DMS53 treated with DMSO at 0.1 percent for 48 hours (cell line): ENCODE data around the gene TRMT2A.

Experiments
- DNase-seq: peaks from one replicate; lab custom pipeline; 2025; ENCODE audit not compliant: unreplicated experiment; lab: John Stamatoyannopoulos, UW

TRMT2A gene

GRCh38 chr22:20149257-20150250, 32.5 kb upstream of the TRMT2A start:
- no peak for DNase-seq

GRCh38 chr22:20148414-20148813, 31.4 kb upstream of the TRMT2A start:
- no peak for DNase-seq

GRCh38 chr22:20147237-20147988, 30.4 kb upstream of the TRMT2A start:
- no peak for DNase-seq

GRCh38 chr22:20146777-20147176, 29.8 kb upstream of the TRMT2A start:
- DNase-seq: no peak

- no peak for DNase-seq
Observed at GRCh38 chr22:20145832-20146223, 28.8 kb upstream of the TRMT2A start.

GRCh38 chr22:20145206-20145831, 28.3 kb upstream of the TRMT2A start:
- no peak for DNase-seq

GRCh38 chr22:20143883-20144665, 27.0 kb upstream of the TRMT2A start:
- DNase-seq: no peak

GRCh38 chr22:20142711-20143621, 25.9 kb upstream of the TRMT2A start:
- no peak for DNase-seq

- no peak for DNase-seq
Observed at GRCh38 chr22:20141186-20142077, 24.4 kb upstream of the TRMT2A start.

- no peak for DNase-seq
Observed at GRCh38 chr22:20140521-20140964, 23.5 kb upstream of the TRMT2A start.

GRCh38 chr22:20140107-20140445, 23.1 kb upstream of the TRMT2A start:
- DNase-seq: no peak

- DNase-seq: no peak
Observed at GRCh38 chr22:20139391-20140106, 22.5 kb upstream of the TRMT2A start.

- DNase-seq: no peak
Observed at GRCh38 chr22:20138868-20139267, 21.8 kb upstream of the TRMT2A start.

GRCh38 chr22:20138417-20138738, 21.4 kb upstream of the TRMT2A start:
- no peak for DNase-seq

- no peak for DNase-seq
Observed at GRCh38 chr22:20137671-20138416, 20.8 kb upstream of the TRMT2A start.

GRCh38 chr22:20137113-20137512, 20.1 kb upstream of the TRMT2A start:
- DNase-seq: no peak

GRCh38 chr22:20136603-20136873, 19.5 kb upstream of the TRMT2A start:
- DNase-seq: no peak
